Measurements from ENCODE around the gene SOBP.

DNA sequence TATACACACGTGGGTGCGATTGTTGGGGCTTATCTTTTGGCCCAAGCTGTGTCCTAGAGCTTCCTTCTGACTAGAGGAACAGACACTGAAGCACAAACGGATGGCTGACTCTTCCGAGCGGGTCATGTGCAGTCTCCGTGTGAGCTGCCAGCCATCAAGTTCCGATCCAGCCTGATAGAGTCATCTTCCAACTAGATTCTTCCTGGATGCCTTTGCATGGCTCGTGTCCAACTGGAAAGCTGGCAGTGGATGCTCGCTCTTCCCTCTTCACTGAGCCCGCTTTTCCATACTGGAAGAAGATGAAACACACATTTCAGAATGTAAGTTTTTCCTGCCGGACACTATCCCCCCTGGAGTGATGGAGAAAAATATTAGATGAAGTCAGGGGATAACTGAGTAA is 186.1 kb downstream of the SOBP start:
- TF ChIP-seq, protein P1, sequence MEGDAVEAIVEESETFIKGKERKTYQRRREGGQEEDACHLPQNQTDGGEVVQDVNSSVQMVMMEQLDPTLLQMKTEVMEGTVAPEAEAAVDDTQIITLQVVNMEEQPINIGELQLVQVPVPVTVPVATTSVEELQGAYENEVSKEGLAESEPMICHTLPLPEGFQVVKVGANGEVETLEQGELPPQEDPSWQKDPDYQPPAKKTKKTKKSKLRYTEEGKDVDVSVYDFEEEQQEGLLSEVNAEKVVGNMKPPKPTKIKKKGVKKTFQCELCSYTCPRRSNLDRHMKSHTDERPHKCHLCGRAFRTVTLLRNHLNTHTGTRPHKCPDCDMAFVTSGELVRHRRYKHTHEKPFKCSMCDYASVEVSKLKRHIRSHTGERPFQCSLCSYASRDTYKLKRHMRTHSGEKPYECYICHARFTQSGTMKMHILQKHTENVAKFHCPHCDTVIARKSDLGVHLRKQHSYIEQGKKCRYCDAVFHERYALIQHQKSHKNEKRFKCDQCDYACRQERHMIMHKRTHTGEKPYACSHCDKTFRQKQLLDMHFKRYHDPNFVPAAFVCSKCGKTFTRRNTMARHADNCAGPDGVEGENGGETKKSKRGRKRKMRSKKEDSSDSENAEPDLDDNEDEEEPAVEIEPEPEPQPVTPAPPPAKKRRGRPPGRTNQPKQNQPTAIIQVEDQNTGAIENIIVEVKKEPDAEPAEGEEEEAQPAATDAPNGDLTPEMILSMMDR (IDR thresholded peaks at IDR 0.05): no peak
- no peak for TF ChIP-seq EZH2 (IDR thresholded peaks at IDR 0.05; ENCODE audit: borderline replicate concordance, insufficient read depth, low read depth, low read length, poor library complexity, severe bottlenecking)
